DND-41 (cell line): ENCODE data around the gene MYNN.

ENCODE experiments used
- ATAC-seq: fragments of 200-7000 bp; cut with Tn5 transposase; 3 replicates; pipeline ENCODE4 v1.9.1; 2021; ENCODE audit warnings: low read depth; ENCODE audit not compliant: insufficient read depth
- DNase-seq: peaks from one replicate; pipeline ENCODE4 v3.0.0-alpha.2; 2020
- H2AFZ ChIP-seq: 2 replicates; pipeline ENCODE4 v1.6.0; 2012; ENCODE audit warnings: low read depth, low read length
- H3K27ac ChIP-seq: 2 replicates; pipeline ENCODE4 v1.5.1; 2012; ENCODE audit warnings: low read length, inconsistent platforms
- H3K27me3 ChIP-seq: fragments of 200-600 bp; sonication (generic); 2 replicates; pipeline ENCODE4 v1.6.0; 2012; ENCODE audit warnings: low read length, mild to moderate bottlenecking, inconsistent platforms; ENCODE audit not compliant: insufficient read depth, poor library complexity
- H3K36me3 ChIP-seq: 2 replicates; pipeline ENCODE4 v1.5.1; 2012; ENCODE audit warnings: low read length, inconsistent platforms; ENCODE audit not compliant: insufficient read depth
- H3K4me1 ChIP-seq: 2 replicates; pipeline ENCODE4 v1.5.1; 2012; ENCODE audit warnings: mild to moderate bottlenecking, low read length; ENCODE audit not compliant: insufficient read depth
- H3K4me2 ChIP-seq: 2 replicates; pipeline ENCODE4 v1.6.0; 2012; ENCODE audit warnings: mild to moderate bottlenecking, moderate library complexity, low read length, inconsistent platforms; ENCODE audit not compliant: insufficient read depth
- H3K4me3 ChIP-seq, 2 experiments: fragments of 200-600 bp in 1 of 2; shearing (Covaris generic) in 1 of 2; 2 replicates each; pipeline ENCODE4 v1.5.1; 2012 to 2016; ENCODE audit warnings: inconsistent platforms in 2 of 2, low read length in 2 of 2, mild to moderate bottlenecking in 2 of 2, low read depth in 1 of 2, moderate library complexity in 1 of 2
- H3K79me2 ChIP-seq: 2 replicates; pipeline ENCODE4 v1.6.0; 2012; ENCODE audit warnings: low read length, inconsistent platforms; ENCODE audit not compliant: insufficient read depth
- H3K9ac ChIP-seq: 2 replicates; pipeline ENCODE4 v1.6.0; 2012; ENCODE audit warnings: low read depth, mild to moderate bottlenecking, inconsistent platforms, low read length, moderate library complexity
- H3K9me3 ChIP-seq: 2 replicates; pipeline ENCODE4 v1.5.1; 2012; ENCODE audit warnings: low read length, moderate library complexity, mild to moderate bottlenecking, inconsistent platforms; ENCODE audit not compliant: insufficient read depth, severe bottlenecking
- H4K20me1 ChIP-seq: 2 replicates; pipeline ENCODE4 v1.6.0; 2012; ENCODE audit warnings: low read length; ENCODE audit not compliant: insufficient read depth
- CTCF ChIP-seq: IDR thresholded peaks from 2 replicates; pipeline ENCODE4 v1.5.1; 2012; ENCODE audit warnings: borderline replicate concordance, low read length, moderate library complexity, mild to moderate bottlenecking; ENCODE audit not compliant: poor library complexity, severe bottlenecking; ENCODE audit errors: extremely low read depth
- EZH2 ChIP-seq: IDR thresholded peaks from 3 replicates; pipeline ENCODE4 v1.6.1; 2012; ENCODE audit warnings: borderline replicate concordance, low read depth, mild to moderate bottlenecking, moderate library complexity, low read length, inconsistent platforms; ENCODE audit not compliant: severe bottlenecking

Gene MYNN

GRCh38 chr3:169804681-169805080 is 31.5 kb downstream of the MYNN start:
- Histone ChIP-seq H3K36me3 (no peaks in the 10 kb centered on the region), H3K79me2 (no peaks in the 10 kb centered on the region), H3K9me3 (no peaks in the 10 kb centered on the region), H3K9ac (no peak overlapping the region), H3K27ac (no peak overlapping the region), H4K20me1 (no peaks in the 10 kb centered on the region; the same call in 1 of the 2 replicates), H3K4me2 (no peak overlapping the region), H3K27me3 (no peaks in the 10 kb centered on the region), H2AFZ (no peak overlapping the region), H3K4me3 (no peak overlapping the region), H3K4me1 (no peaks in the 10 kb centered on the region)
- DNase-seq (no peak), ATAC-seq (no peak)
- no peak for TF ChIP-seq CTCF
- no peak for TF ChIP-seq EZH2

GRCh38 chr3:169809230-169809795 is 36.1 kb downstream of the MYNN start:
- no peak for ATAC-seq

GRCh38 chr3:169811631-169812331 is 38.6 kb downstream of the MYNN start:
- ATAC-seq = peak; percentile 59
- peak overlapping the region; percentile 87 for H3K4me2 ChIP-seq

More at GRCh38 chr3:169809230-169809795, 36.1 kb downstream of the MYNN start:
- no peak for DNase-seq
- peaks cover 37% of the 10 kb centered on the region for H3K4me1 ChIP-seq
- no peaks in the 10 kb centered on the region for H3K79me2 ChIP-seq
- H3K9ac ChIP-seq = no peak overlapping the region
- H3K36me3 ChIP-seq = no peaks in the 10 kb centered on the region
- H3K4me2 ChIP-seq = no peak overlapping the region
- H3K4me3 ChIP-seq = no peak overlapping the region
- H3K9me3 ChIP-seq = no peaks in the 10 kb centered on the region
- TF ChIP-seq EZH2 (no peak), CTCF (no peak)
- no peaks in the 10 kb centered on the region for H4K20me1 ChIP-seq
- no peak overlapping the region for H3K27ac ChIP-seq
- H3K27me3 ChIP-seq = peaks cover 17% of the 10 kb centered on the region
- no peak overlapping the region for H2AFZ ChIP-seq

More at GRCh38 chr3:169811631-169812331, 38.6 kb downstream of the MYNN start:
- no peaks in the 10 kb centered on the region for H4K20me1 ChIP-seq
- H3K27me3 ChIP-seq = peaks cover 17% of the 10 kb centered on the region
- peak; percentile 57 for DNase-seq
- no peaks in the 10 kb centered on the region for H3K79me2 ChIP-seq
- H3K9me3 ChIP-seq = peaks cover 7% of the 10 kb centered on the region
- H3K4me3 ChIP-seq = peak overlapping the region; percentile 48 to 86
- H2AFZ ChIP-seq = peak overlapping the region; percentile 89
- peak overlapping the region; percentile 78 for H3K27ac ChIP-seq
- H3K36me3 ChIP-seq = no peaks in the 10 kb centered on the region
- peaks cover 37% of the 10 kb centered on the region for H3K4me1 ChIP-seq
- peak overlapping the region; percentile 72 for H3K9ac ChIP-seq
- TF ChIP-seq CTCF = no peak
- no peak for TF ChIP-seq EZH2
